NCI-H2196 (cell line): ENCODE data around the gene FNBP1.
"Not testable (repeated sequence)": the region's sequence is repeated elsewhere in the genome, so short reads cannot be mapped to it uniquely, and the experiment has no call there.

Source experiments
- DNase-seq: peaks from one replicate; lab custom pipeline; 2025; ENCODE audit not compliant: unreplicated experiment; lab: John Stamatoyannopoulos, UW

FNBP1 gene

DNA sequence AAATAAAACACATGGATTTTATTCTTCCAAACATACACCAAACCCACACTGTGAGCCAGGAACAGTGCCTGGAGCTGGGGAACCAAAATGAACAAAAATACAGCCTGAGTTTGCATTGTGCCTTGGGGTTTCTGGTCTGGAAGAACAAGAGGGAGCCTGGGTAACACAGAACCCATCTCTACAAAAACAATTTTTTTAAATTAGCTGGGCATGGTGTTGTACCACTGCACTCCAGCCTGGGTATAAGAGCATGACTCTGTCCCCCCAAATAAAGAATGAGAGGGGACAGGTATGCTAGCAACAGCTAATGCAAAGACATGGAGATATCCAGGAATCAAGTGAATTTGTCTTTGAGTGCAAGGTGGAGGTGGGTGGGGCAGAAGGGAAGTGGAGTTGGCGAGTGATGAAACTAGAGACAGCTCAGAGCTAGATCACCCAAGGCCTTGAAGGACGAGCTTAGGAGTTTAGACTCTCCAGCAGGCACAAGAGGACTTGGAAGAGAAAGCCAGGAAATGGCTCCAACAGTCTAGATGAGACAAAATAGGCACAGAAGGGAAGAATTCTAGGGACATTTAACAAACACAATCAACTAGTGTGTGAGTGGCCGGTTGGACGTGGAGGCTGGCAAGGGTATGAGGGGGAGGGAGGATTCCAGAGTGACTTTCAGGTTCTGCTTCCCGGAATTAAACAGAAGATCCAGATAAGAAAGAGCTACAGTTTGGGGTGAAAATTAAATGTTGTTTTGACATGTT, 47.4 kb downstream of the FNBP1 start:
- DNase-seq, result no peak

DNA sequence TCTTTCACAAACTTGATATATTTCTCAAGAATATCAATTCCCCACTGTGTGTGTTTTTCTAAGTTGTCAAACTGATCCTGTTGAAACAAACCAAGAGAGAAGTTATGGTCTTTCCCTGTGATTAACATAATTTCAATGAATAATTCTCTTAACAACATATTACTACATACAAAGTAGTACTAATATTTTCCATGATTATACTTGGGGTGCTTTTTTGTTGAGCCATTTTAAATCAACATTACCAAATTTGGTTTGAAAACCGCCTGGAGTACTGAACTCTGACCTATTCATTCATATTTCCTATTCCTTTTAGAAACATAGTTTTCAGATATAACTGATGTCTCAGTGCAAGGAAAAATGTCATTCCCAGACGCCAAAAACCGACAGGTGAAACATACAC, 48.1 kb downstream of the FNBP1 start:
- DNase-seq, result no peak

DNA sequence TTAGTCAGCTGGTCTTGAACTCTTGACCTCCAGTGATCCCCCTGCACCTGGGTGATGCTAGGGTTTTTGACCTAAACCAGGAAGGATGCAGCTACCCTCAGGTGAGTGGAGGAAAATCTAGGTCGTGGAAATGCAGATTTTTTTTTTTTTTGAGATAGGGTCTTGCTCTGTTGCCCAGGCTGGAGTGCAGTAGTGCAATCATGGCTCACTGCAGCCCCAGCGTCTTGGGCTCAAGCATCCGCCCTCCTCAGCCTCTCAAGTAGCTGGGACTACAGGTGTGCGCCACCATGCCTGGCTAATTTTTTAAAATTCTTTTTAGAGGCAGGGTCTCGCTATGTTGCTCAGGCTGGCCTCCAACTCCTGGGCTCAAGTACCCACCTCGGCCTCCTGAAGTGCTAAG, 51.9 kb downstream of the FNBP1 start:
- DNase-seq, result not testable (repeated sequence)

DNA sequence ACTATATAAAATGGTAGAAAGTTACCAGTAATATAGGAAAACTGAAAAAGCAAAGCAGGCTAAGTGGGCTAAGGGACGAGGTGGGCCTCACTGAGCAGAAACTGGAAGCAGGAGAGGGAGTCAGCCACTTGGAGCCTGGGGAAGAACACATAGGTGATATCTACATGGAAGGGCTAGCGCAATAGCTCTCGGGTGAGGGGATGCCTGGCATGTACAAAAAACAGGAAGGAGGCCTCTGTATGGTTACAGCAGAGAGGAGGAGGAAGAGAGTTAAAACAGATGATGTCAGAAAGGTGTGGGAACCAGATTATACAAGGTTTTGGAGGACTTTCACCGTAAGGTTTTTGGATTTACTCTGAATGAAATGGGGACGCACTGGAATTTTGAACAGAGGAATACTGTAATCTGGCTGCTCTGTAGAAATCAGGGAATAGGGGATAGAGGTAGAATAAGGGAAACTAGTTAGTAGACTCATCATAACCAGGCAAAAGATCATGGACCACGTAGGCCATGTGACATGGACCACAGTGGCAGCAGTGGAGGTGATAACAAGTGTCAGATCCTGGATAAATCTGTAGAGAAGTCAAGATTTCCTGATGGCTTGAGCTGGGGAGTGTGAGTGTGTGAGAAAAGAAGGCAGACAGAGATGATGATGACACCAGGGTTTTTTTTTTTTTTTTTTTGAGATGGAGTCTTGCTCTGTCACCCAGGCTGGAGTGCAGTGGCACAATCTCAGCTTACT, 52.5 kb downstream of the FNBP1 start:
- no peak for DNase-seq

DNA sequence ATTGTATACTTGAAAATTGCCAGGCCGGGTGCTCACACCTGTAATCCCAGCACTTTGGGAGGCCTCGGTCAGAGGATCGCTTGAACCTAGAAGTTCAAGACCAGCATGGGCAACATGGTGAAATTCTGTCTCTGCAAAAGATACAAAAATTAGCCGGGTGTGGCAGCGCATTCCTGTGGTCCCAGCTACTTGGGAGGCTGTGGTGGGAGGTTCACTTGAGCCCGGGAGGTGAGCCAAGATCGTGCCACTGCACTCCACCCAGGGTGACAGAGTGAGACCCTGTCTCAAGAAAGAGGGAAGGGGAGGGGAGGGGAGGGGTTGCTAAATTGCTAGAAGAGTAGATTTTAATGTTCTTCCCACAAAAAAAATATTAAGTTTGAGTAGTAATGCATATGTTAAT, 53.2 kb downstream of the FNBP1 start:
- no peak for DNase-seq

DNA sequence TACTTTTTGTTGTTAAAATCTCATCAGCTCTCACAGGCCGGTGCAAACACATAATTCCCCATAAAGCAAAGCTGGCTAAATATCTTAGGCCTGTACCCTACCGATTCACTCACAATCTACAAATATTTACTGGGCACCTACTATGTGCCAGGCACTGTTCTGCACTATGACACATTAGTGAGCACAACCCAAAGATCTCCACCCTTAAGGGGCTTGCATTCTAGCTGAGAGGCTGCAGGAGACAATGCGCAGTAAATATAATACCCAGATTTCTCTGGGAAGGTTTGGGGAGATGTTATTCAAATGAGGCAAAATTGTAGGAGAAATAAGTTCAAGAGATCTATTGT, 53.7 kb downstream of the FNBP1 start:
- no peak for DNase-seq

DNA sequence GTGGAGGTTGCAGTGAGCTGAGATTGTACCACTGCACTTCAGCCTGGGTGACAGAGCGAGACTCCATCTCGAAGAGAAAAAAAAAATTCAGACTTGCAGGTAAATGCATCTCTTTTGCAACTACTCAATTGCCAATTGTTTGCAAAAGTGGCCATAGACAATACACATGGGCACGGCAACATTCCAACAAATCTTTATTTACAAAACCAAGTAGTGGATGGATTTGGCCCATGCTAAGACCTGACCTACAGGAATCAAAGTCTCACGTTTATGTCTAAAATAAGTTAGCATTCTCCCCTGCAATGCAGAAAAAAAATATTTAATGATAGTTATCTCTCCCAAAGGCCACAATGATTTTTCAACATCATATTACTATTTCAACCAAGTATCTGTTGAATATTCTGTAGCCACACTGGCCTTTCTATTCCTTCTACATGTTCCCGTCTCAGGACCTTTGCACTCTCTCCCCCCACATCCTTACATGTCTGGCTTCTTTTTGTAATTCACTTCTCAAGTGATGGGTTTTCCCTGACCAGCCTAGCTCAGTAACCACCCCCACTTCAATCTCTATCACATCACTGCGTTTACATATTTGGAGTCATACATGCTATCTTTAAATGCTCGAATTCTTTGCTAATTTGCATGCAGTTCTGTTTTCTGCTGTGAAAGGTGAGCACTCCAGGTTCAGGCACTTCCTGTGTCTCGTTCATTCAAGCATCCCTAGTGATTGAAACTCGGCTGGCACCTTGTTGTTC, 54.2 kb downstream of the FNBP1 start:
- DNase-seq, result no peak

DNA sequence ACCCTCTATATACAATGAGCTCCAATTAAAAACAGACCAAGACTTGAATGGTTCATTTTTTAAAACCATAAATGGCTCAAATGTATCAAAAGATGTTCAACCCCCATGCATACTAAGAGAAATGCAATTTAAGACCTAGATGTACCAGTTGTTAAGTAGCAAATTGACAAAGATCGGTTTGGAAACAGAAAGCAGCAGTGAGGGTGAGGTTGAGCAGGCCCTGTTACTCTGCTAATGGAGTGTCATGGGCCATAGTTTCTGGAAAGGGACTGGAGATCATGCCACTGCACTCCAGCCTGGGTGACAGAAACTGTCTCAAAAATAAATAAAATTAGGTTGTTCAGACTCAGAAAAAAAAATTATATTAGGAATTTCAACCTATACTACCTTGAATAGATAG, 55.0 kb downstream of the FNBP1 start:
- DNase-seq, result no peak

DNA sequence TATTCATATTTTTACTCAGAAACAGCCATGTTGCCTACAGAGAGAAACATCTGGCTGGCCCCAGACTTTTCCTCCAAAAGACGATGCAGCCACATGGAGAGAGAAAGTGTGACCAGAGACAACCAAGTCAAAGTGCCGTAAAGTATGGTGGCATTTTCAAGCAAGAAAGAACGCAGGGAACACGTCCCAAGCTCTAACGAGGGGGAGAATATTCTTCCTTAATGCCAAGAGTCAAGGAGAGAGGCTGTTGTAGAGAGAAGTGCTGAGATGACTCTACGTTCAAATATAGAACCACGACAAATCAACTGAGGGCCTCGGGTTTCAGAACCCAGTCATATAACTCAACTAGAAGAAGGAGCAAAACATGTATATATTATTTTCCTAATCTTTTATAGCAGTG, 55.9 kb downstream of the FNBP1 start:
- DNase-seq, result no peak

DNA sequence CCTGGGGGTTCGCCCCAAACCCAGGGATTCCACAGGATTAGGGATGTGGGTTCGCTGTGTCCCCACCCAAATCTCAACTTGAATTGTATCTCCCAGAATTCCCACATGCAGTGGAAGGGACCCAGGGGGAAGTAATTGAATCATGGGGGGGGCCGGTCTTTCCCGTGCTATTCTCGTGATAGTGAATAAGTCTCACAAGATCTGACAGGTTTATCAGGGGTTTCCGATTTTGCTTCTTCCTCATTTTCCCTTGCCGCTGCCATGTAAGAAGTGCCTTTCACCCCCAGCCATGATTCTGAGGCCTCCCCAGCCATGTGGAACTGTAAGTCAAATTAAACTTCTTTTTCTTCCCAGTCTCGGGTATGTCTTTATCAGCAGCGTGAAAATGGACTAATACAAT, 58.4 kb downstream of the FNBP1 start:
- DNase-seq, result not testable (repeated sequence)

DNA sequence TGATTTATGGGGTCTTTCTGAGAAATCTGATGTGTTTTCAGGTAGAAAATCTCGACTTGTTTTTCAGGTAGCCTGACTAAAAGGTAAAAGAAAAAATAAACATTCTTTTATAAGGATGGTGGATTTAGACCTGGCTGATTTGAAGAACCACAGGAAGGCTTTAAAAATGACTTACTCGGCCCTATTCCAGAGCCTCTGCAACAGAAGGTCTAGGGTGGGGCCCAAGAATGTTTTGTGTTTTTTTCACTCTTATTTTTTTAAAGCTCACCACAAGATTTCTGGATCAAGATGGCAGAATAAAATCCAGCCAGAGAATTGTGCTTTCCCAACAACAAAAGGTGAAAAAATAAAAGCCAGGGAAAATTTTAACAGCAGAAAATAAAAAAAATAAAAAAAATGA, 59.1 kb downstream of the FNBP1 start:
- no peak for DNase-seq

DNA sequence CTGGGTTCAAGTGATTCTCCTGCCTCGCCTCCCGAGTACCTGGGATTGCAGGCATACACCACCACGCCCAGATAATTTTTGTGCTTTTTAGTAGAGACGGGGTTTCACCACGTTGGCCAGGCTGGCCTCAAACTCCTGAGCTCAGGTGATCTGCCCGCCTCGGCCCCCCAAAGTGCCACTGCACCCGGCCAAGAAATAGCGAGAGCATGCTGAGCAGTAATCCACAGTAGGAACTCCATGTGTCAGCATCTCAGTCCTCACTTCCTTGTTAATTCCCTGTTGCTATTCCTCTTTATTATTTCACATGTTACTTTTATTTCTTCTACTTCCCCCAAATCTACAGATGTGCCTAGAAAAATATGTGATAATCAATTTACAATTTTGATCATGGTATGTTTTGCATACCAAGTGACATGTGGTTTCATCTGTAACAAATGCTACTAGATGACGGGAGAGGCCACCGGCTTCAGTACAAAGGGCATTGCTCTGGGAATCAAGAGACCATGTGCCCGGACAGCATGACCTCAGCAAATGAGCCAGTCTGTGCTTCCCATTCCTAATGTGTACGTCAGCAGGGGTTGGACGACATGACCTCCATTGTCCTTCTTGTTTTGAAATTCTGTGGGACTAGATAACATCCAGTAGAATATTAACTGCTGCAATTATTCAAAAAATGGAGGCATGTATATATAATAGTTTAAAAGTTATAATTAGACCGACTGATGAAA, 61.6 kb downstream of the FNBP1 start:
- DNase-seq, result no peak

DNA sequence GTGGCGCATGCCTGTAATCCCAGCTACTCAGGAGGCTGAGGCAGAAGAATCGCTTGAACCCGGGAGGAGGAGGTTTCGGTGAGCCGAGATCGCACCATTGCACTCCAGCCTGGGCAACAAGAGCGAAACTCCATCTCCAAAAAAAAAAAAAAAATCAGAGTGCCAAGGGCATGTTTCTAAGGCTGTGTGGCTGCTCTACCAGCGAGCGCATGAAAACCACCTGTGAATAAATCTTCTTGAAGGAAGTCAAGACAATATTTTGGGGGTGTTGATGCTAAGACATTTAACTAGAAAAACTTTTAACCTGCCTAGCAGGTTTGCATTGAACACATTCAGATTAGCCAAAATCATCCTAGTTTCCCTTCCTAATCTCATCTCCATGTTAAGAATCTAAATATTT, 62.8 kb downstream of the FNBP1 start:
- DNase-seq, result not testable (repeated sequence)

DNA sequence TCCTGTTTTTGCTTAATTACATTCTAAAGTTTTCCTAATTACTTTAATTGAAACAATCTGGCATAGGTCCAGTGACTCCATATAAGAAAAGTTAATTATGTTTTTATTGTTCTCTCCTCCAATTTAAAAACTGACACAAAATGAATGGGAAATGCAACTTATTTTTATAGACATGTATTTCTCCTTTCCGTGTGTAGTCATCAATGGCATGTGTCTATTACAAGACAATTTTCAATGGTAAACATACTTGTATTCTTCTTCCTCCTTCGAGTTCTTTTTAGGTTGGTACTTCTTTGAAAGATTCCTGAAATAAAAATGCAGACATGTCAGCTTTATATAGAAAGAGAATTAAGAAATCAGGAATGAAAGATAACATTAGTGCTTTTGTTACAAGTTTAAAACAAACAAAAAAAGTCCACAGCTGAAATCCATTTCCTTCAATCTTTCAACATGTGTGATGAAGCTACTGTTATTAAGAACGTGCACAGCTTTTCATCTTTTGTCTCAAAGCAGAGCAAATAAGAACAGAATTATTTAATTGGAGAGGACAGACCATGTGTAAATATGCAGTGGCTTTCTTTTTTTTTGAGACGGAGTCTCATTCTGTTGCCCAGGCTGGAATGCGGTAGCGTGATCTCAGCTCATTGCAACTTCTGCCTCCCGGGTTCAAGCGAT, 63.8 kb downstream of the FNBP1 start:
- DNase-seq, result no peak

DNA sequence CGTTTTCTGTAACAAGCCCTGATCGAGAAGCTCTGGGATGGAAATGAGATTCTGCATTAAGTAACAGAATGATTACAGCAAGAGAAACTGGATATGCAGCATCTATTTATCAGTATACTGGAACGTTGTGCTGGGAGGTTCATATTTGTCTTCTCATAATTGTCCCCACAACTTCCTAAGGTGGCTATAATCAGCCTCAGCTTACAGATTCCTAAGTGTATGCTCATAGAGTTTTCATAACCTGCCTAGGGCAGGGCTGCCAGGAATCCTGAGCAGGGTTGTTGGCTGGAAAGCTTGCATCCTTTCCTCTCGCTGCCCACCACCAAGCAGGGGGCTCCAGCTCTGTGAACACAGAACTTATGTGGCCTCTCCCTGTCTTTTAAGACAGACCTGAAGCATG, 70.2 kb downstream of the FNBP1 start:
- DNase-seq, result no peak

DNA sequence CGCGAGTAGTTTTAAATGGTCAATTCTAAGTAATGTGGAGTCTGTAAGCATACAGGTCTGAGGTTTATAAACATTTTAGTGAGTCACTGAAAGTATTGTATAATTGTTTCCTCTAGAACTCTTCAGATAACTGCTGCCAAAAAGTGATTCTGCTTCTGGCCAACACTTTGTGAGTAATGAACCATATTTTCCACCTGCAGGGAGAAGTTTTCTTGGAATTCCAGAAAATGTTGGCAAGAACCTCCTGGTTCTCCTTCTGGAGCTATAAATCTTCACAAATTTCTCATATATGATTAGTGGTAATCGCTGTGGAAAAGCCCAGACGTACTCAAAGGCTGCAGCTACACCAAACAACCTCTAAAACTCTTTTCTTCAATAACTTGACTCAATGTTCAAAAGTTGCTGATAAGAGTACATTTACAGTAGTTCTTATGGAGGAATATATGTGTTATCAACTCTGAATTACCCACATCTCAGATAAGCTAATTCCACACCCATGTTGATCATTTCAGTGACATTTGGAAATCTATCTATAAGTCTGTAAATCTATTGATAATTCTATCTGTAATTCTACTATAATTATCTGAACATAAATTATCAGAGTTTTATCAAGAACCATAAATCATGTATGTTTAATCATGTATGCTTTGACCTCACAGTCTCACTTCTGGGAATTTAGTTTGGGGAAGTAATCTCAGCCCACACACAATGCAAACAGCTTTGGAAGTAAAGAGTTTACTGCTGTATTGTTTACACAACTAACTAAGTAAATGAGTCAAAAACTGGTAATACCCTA, 74.1 kb downstream of the FNBP1 start:
- DNase-seq, result no peak

DNA sequence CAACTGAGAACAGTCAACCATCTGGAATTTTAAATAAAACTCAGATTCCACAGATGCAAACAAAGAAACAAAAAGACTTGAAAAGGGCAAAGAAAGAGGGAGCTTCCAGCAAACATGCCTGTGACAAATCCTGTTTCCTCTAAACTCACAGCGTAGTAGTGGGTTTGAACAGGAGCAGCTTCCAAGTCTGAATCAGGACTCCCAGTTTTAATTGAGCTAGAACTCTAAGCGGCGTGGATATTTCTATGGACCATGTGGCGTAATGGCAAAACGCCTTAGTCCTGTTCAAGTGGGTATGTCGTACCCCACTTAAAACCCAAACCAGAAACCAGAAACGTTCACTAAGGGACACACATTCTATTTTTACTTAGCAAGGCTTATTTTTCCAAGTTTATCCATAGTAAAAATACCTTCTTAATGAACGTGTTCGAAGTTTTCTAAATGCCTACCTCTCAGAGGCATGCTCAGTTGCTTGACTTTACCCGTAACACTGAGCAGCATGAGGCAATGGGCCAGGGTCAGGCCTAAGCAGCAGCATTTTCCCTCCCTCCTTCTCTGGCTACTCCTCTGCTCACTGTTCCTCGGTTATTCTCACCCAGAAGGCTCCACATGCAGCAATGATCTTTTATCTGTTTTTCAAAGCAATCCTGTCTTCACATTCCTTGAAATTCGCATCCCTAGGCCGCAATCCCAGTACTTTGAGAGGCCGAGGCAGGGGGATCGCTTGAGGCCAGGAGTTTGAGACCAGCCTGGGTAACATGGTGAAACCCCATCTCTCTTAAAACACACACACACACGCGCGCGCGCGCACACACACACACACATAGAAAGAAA, 77.9 kb downstream of the FNBP1 start:
- DNase-seq, result no peak

DNA sequence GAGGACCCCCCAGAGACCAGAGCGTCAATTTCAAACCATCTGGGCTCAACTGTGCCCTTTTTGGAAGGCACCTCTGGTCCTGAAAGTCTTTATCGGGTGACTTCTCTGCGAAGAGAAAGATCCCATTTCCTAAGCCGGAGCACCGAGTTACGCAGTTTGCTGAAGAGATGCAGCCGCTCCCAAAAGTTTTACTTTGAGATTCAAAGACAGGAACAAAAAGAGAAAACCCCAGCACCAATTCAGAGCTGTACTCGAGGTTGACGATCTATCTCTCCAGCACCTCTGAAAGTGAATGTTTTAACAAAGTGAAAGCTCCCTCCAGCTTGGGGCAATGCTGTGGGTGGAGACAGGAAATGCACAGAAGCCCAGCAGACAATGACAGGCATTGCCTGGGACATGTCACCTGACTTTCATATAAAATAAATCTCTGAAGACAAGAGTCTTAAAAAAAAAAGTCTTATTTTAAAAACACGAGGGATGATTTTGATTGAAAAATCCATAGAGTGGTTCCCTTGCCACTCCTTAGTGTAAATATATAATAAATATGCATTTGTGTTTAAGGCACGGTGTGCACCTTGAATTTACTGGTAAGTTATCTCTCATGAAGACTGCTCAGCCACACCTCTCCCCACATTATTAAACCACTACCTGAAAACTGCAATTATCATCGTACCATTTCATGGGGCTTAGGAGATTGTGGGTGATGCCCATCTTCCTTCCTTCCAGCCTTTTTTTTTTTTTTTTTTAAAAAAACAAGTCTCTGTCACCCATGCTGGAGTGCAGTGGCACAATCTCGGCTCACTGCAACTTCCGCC, 79.9 kb downstream of the FNBP1 start:
- no peak for DNase-seq
